ENCODE results near the gene KLRK1.
"Not testable (repeated sequence)": the region's sequence is repeated elsewhere in the genome, so short reads cannot be mapped to it uniquely, and the experiment has no call there.

KLRK1 gene

DNA sequence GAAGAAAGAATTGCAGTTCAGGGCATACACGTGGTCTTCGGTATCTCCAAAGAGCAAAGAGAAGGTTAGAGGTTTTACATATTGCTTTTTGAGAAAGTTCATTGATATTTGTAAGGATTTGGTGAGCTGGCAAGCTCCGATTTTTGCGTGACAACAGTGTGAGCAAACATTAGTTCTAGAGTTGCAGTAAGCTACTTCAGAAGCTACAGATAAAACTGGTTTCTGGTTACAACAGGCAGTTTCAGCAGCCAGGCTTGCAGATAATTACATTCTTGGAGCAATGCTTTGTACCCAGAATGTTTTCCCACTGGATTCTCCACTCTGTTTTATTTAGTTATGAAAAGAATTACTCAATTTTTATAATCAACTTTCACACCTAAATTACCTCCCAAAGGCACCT is 28.2 kb downstream of the KLRK1 start:
- DNase-seq = no peak

DNA sequence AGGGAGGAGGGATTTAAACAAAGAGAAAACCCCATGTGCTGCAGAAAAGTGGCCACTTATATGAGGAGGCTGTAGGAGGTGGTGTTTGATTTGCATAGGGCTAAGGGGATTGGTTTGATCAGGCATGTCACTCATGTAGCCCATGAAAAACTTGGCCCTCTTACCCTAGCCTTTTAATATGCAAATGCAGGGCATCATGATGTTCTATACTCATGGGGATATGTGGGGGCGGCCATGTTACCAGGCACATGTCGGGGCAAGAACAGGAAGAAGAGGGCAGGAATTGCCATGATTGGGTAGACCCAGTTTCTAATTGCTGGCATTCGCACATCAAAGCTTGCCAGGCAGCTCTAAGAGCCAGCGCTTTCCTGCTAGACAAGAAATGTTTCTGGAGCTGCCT is 28.8 kb downstream of the KLRK1 start:
- DNase-seq = no peak

DNA sequence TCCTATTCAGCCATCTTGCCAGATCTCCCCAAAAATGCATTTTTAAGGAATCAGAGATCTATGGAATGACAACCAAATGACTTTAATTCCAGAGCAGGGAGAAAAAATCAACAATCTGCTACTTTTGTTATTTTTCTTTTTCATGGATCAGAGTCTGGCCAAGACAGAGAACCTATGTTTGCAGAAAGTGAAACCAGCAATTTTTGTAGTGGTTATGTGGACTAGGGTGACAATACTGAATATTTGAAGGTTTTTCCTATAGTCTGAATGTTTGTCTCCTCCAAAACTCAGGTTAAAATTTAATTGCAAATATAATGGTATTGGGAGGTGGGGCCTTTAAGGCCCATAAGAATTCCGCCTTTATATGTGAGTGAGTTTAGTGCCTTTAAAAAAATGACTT is 30.9 kb downstream of the KLRK1 start:
- DNase-seq = no peak

DNA sequence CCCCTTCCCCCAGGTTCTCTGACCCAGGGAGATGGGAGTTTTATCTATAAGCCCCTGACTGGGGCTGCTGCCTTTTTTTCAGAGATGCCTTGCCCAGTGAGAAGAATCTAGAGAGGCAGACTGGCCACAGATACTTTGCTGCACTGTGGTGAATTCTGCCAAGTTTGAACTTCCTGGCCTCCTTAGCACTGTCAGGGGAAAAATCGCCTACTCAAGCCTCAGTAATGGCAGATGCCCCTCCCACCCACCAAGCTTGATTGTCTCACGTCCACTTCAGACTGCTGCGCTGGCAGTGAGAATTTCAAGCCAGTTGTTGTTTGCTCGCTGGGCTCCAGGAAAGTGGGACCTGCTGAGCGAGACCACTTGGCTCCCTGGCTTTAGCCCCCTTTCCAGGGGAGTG is 31.7 kb downstream of the KLRK1 start:
- DNase-seq = no peak

DNA sequence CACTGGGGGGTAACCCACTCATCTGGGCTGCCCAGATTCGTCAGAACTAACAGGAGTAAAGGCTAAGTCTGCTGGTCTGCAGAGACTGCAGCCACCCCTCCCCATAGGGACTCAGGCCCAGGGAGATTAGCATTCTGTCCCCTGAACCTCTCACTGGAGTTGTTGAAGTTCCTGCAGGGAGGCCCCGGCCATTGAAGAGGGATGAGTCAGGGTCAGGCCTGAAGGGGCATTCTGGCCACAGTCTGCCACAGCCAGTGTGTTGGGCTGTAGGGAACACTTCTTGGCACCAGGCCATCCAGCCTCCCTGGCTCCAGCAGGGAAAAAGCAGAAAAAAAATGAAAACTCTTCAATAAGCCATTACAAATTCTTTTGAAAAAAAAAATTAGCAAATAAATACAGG is 35.3 kb downstream of the KLRK1 start:
- no peak for DNase-seq

DNA sequence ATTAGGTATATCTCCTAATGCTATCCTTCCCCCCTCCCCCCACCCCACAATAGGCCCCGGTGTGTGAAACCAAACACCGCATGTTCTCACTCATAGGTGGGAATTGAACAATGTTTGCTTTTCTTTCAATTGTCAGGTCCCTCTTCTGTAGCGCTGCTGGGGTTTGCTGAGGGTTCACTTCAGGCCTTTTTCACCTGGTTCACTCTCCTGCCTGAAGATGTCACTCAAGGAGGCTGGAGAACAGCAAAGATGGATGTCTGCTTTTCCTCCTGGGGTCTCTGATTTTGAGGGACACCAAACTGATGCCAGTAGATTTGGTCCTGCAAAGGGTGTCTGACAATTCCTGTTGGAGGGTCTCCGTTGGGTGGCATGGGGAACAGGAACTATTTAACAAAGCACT is 35.8 kb downstream of the KLRK1 start:
- DNase-seq = no peak

DNA sequence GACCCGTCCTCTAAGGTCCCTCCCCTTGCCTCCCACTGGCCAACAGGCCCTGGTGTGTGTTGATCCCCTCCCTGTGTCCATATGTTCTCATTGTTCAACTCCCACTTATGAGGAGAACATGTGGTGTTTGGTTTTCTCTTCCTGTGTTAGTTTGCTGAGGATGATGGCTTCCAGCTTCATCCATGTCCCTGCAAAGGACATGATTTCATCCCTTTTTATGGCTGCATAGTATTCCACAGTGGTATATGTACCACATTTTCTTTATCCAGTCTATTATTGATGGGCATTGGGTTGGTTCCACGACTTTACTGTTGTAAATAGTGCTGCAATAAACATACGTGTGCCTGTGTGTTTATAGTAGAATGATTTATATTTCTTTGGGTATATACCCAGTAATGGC is 38.4 kb downstream of the KLRK1 start:
- not testable (repeated sequence) for DNase-seq

DNA sequence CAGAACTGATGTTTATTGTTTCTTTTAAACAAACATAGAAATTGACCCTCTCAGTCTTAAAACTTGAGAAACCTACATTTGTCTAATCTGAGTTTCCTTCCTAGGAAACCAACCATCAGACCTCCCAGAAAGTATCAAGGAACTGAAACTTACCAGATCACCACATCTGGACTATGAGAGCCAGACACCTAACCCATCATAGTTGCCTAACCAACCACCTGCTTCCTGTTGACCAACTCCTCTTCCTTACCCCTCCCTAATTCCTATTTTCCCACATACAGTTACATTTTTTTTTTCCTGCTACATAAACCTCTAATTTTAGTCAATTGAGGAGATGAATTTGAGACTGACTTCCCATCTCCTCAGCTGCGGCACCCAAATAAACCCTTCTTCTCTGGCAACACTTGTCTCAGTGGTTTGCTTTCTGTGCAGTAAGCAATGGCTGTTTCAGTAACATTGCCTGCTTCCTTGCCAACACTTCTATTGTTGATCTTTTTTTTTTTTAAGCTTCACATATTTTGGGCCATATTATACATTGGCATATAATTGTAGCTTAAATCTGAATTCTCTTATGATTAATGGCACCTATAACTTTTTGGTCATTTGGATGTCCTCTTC is 47.8 kb downstream of the KLRK1 start:
- DNase-seq = no peak

DNA sequence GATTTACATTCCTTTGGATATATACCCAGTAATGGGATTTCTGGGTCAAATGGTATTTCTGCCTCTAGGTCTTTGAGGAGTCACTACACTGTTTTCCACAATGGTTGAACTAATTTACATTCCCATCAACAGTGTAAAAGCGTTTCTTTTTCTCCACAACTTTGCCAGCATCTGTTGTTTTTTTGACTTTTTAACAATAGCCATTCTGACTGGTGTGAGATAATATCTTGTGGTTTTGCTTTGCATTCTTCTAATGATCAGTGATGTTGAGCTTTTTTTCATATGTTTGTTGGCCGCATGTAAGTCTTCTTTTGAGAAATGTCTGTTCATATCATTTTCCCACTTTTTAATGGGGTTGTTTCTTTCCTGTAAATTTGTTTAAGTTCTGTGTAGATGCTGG is 48.9 kb downstream of the KLRK1 start:
- DNase-seq = not testable (repeated sequence)

DNA sequence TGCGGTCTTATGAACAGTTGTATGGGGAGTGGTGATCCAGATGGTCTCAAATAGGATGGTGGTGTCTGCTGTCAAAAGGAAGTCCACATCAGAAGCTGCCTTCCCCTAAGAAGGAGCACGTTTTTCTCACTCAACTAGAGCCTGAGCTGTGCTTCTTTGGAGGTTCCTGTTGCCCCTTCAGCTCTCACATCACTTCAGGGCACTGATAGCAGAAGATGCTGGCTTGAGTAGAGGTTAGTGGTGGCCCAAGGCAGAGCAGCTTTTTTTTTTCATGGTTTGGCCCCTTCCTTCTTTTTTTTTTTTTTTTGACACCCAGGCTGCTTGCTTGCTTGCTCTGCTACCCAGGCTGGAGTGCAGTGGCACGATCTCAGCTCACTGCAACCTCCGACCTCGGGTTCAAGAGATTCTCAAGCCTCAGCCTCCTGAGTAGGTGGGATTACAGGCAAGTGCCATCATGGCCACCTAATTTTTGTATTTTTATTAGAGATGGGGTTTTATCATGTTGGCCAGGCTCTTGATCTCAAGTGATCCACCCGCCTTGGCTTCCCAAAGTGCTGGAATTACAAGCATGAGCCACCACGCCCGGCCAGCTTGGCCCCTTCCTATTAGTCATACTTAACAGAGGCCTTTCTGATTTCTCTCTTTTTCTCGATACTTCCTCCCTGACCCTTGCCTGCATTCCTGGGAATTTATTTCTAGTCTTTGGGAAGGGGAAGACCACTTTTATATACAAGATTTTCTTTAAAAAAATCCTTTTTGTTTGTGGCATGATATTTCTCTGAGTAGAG is 50.6 kb downstream of the KLRK1 start:
- DNase-seq = no peak

DNA sequence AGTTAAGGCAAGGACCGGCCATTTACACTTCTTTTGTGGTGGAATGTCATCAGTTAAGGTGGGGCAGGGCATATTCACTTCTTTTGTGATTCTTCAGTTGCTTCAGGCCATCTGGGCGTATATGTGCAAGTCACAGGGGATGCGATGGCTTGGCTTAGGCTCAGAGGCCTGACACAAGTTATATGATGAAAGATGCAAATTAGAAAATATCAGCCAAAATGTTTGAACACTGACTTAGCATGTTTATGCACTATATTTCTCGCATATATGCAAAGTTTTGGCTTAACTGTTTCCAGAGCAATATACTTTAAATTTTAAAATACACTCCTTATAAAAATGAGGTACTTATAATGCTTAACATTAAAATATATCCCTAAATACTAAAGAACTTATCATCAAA is 51.4 kb downstream of the KLRK1 start:
- DNase-seq = not testable (repeated sequence)

DNA sequence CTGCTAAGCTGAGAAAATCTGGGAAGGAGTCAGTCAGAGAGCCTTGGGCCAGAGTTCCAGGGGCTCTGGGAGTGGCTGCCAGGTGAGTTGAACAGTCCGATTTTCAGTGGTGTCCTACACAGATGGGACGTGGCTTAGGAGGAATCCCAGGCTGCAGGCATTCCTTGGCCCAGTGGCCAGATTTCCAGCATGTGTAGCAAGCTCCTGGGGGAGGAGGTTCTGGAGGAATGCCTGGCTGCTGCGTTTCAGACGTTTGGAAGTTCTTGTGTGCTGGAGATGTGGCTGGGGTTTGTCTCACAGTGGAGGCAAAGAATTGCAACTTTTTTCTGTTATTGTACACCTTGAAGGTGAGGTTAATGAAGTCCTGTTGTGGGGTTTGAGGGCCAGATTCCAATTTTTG is 53.6 kb downstream of the KLRK1 start:
- not testable (repeated sequence) for DNase-seq

DNA sequence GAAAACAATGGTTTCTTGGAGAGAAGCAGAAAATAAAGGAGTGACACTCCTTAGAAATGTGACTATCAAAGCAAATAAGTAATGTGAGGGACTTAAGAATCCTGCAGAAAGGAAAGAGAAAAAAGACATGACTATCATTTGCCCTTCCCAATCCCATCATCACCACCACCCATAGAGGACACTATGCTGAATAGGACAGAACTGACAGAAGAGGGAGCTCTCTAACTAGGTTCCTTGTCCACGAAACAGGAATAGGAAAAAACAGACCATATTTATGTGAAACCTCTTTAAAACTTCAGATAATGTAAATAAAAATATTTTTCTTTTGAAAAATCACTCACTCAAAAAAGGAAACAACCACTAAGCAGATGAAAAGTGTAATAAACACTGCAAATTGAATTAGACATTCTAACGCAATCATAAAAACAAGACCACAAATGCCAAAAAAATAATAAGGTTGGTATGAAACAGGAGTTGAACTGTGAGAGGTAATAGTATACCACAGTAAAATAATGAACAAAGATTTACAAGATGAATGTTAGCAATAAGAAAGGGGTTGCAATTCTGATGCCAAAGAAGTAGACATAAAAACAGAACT is 58.1 kb downstream of the KLRK1 start:
- DNase-seq = no peak

DNA sequence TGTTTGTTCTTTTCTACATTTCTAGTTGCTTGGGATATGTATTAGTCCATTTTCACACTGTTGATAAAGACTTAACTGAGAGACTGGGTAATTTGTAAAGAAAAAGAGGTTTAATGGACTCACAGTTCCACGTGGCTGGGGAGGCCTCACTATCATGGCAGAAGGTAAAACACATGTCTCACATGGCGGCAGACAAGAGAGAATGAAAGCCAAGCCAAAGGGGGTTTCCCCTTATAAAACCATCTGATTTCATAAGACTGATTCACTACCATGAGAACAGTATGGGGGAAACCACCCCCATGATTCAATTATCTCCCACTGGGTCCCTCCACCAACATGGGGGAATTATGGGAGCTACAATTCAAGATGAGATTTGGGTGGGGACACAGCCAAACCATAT is 61.1 kb downstream of the KLRK1 start:
- not testable (repeated sequence) for DNase-seq

All from left hindlimb (tissue), 1 donor.